Epithelial cell of proximal tubule (primary cell): ENCODE data around the gene SKIC3. TPM values are rescaled to one million over a fixed set of nuclear protein-coding genes. Genes with fewer than 3 reads are reported as not detected.

Experiments
- DNase-seq: peaks from one replicate; pipeline ENCODE4 v3.0.0-alpha.2; 2011; ENCODE audit warnings: low read depth
- H3K4me3 ChIP-seq: 2 replicates; pipeline ENCODE4 v1.5.1; 2011; ENCODE audit warnings: low read depth, mild to moderate bottlenecking, low read length
- total RNA-seq: library from RNA; depleted of rRNA; stranded (reverse); fragments of >200 nt; gene quantifications from 2 replicates; pipeline ENCODE4 v1.2.3, GENCODE V29; 2015
- TF ChIP-seq, protein P1 (sequence below): conservative IDR thresholded peaks from 2 replicates; pipeline ENCODE4 v1.5.1; 2012; ENCODE audit warnings: low read depth, mild to moderate bottlenecking, low read length

SKIC3 gene
- 39.8 and 43.5 TPM in 2 replicates for total RNA-seq

DNA sequence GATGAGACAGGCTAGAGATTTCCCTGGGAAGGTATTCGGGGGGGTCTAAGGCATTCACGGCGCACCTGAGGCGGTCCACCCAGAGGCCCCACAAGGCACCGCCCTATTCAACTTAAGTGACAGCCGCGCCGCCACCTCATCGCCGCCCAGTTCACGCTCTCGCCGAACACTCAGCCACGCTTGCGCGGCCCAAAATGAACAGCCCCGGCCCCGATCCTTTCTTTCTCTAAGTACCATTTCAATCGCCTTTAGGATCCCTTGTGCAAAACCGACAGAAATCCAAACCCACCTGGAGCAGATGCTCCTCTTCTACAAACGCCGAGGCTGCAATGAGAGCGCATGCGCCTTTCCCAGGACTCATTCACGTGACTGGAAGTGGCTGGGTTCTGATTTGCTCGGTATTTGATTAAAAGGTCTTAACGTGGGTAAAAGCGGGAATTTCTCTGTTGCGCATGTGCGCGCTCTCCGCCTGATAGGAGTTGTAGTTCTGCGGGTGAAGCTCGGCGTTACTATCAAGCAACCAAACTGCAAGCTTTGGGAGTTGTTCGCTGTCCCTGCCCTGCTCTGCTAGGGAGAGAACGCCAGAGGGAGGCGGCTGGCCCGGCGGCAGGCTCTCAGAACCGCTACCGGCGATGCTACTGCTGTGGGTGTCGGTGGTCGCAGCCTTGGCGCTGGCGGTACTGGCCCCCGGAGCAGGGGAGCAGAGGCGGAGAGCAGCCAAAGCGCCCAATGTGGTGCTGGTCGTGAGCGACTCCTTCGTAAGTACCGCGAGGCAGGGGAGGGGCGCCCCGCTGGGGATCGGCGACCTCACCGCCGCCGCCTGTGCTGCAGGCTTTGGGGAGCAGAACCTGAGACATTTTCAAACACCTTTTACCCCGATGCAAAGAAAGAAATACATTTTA, at the start of gene SKIC3, which contains the start of gene ARSK:
SKIC3 (minus strand) TSS at position 331 of the 902 bp plus-strand sequence. CDS start 7,827 bp downstream, outside the sequence.
ARSK (plus strand) TSS at position 455 of the 902 bp plus-strand sequence; CDS start at position 633, 178 bp downstream.
- DNase-seq: peak; percentile 98
- TF ChIP-seq, protein P1, sequence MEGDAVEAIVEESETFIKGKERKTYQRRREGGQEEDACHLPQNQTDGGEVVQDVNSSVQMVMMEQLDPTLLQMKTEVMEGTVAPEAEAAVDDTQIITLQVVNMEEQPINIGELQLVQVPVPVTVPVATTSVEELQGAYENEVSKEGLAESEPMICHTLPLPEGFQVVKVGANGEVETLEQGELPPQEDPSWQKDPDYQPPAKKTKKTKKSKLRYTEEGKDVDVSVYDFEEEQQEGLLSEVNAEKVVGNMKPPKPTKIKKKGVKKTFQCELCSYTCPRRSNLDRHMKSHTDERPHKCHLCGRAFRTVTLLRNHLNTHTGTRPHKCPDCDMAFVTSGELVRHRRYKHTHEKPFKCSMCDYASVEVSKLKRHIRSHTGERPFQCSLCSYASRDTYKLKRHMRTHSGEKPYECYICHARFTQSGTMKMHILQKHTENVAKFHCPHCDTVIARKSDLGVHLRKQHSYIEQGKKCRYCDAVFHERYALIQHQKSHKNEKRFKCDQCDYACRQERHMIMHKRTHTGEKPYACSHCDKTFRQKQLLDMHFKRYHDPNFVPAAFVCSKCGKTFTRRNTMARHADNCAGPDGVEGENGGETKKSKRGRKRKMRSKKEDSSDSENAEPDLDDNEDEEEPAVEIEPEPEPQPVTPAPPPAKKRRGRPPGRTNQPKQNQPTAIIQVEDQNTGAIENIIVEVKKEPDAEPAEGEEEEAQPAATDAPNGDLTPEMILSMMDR: peak; percentile 30
- H3K4me3 ChIP-seq: peak within 1 kb of the TSS; percentile 79

DNA sequence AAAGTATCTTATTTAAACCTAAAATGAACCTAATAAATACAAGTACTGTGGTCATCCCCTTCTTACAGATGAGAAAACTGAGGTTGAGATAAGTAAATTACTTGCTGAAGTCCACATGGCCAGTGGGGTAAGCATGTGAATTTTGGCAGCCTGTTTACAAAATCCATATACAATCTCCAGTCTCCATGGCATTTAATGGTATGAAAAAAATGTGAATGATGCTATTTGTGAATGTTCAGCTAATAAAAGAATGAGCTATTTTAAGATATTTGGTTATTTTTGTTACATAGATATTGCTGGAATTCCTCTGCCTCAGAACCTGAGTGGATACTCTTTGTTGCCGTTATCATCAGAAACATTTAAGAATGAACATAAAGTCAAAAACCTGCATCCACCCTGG, 45.8 kb upstream of the SKIC3 start:
- no peak overlapping the region for H3K4me3 ChIP-seq
- TF ChIP-seq, protein P1: no peak
- no peak for DNase-seq

DNA sequence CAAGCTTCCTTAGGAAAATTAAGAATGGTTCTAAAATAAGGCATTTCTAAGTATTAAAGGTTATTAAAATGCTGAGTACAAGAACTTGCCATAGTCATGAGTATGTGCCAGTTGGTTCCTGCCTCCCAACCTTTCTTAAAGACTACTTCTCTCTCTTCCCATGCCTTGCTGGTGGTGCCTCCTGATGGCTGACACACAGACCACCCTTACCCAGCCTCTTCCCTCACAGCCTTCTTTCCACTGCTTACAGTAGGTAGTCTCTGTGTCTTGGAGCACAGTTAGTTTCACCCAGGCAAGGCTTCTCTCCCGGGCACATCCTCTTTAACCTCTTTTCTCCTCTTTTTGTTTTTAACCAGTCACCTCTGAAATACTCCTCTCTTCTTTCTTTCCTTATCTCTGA, 44.5 kb upstream of the SKIC3 start:
- TF ChIP-seq, protein P1: no peak
- H3K4me3 ChIP-seq: no peak overlapping the region
- no peak for DNase-seq

DNA sequence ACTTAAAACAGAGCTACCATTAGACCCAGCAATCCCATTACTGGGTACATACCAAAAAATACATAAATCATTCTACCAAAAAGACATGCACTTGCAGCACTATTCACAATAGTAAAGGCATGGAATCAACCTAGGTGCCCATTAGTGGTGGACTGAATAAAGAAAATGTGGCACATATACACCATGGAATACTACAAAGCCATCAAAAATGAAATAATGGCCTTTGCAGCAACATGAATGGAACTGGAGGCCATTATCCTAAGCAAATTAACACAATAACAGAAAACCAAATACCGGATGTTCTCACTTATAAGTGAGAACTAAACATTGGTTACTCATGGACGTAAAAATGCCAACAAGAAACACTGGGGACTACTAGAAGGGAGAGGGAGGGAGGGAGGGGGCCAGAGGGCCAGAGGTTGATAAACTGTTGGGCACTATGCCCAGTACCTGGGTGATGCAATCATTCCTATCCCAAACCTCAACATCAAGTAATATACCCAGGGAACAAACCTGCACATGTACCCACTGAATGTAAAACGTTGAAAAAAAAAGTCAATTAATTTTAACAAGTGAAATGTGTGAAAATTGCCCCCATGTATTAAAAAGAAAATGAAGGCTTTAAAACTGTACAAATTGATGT, 40.6 kb upstream of the SKIC3 start:
- no peak for DNase-seq
- TF ChIP-seq, protein P1: no peak
- H3K4me3 ChIP-seq: no peak overlapping the region

DNA sequence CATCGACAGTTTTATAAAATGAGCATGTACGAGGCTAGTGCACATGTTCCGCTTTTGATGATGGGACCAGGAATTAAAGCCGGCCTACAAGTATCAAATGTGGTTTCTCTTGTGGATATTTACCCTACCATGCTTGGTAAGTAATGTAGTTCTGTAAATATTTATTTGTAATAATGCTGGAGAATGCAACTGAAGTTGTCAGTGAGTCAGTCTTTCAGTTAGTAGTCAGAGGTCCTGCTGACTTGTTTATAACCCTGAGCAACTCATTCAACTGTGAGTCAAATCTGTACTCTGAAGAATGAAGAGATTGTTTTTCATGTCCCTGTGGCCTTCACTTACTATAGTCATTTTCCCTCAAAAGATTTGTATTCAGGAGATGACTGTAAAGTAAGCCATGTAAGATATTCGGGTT, 36.7 kb upstream of the SKIC3 start:
- H3K4me3 ChIP-seq: no peak overlapping the region
- peak; percentile 46 for DNase-seq
- TF ChIP-seq, protein P1: no peak

DNA sequence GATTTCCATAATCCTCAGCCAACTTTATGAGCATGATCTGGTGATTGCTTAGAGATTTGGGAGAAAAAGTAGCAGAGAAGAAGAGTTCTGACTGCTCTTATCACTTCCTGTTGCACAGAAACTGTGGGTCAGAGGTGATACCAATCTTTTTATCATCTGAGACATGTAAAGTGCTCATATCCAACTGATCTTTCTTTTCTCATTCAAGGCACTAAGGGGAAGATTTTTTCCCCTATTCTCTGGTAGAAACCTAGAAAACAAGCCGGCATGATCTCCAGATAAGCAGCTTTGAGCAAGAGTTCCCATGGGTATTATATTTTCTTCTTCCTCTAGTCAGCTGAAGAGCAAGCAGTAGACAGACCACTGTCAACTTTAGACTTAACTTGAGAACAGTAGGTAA, 36.1 kb upstream of the SKIC3 start:
- no peak overlapping the region for H3K4me3 ChIP-seq
- TF ChIP-seq, protein P1: no peak
- DNase-seq: no peak
